Fibroblast of lung (primary cell): ENCODE results near the gene FSTL3. TPM values are rescaled to one million over a fixed set of nuclear protein-coding genes. Genes with fewer than 3 reads are reported as not detected.

ENCODE experiments used
- DNase-seq, 2 donors: peaks; one replicate each; pipeline versions ENCODE4 v3.0.0 to v3.0.0-alpha.2; 2010; ENCODE audit warnings: low read depth in 2 of 2
- H2AFZ ChIP-seq: 2 replicates; pipeline ENCODE4 v1.5.1; 2012; ENCODE audit warnings: low read length, control low read depth, inconsistent platforms
- H3K27ac ChIP-seq: 2 replicates; pipeline ENCODE4 v1.5.1; 2011; ENCODE audit warnings: low read length, control low read depth; ENCODE audit not compliant: insufficient read depth
- H3K27me3 ChIP-seq: 2 replicates; pipeline ENCODE4 v1.5.1; 2011; ENCODE audit warnings: mild to moderate bottlenecking, low read length; ENCODE audit not compliant: control insufficient read depth, insufficient read depth
- H3K36me3 ChIP-seq: 2 replicates; pipeline ENCODE4 v1.5.1; 2011; ENCODE audit warnings: low read length; ENCODE audit not compliant: control insufficient read depth, insufficient read depth
- H3K4me1 ChIP-seq: 2 replicates; pipeline ENCODE4 v1.5.1; 2011; ENCODE audit warnings: low read length; ENCODE audit not compliant: control insufficient read depth, insufficient read depth; ENCODE audit errors: extremely low read depth
- H3K4me2 ChIP-seq: 2 replicates; pipeline ENCODE4 v1.5.1; 2011; ENCODE audit warnings: low read length, control low read depth; ENCODE audit not compliant: insufficient read depth; ENCODE audit errors: extremely low read depth
- H3K4me3 ChIP-seq, 4 experiments: fragments of 200-600 bp in 1 of 4; sonication (generic) in 1 of 4; replicated peaks in 1 of 4; 2 replicates each; pipeline ENCODE4 v1.5.1; 2011 to 2016; ENCODE audit warnings: low read length in 4 of 4, low read depth in 3 of 4, mild to moderate bottlenecking in 3 of 4, control low read depth in 2 of 4, inconsistent platforms in 1 of 4, mixed read lengths in 1 of 4; ENCODE audit not compliant: insufficient read depth in 1 of 4; ENCODE audit errors: control extremely low read depth in 1 of 4
- H3K79me2 ChIP-seq: 2 replicates; pipeline ENCODE4 v1.5.1; 2012; ENCODE audit warnings: mild to moderate bottlenecking, low read length, inconsistent platforms; ENCODE audit not compliant: control insufficient read depth, insufficient read depth
- H3K9ac ChIP-seq: 2 replicates; pipeline ENCODE4 v1.5.1; 2011; ENCODE audit warnings: mild to moderate bottlenecking, low read length, control low read depth; ENCODE audit not compliant: insufficient read depth
- H3K9me3 ChIP-seq: 2 replicates; pipeline ENCODE4 v1.5.1; 2012; ENCODE audit warnings: low read depth, low read length; ENCODE audit not compliant: control insufficient read depth, insufficient read depth
- H4K20me1 ChIP-seq: 2 replicates; pipeline ENCODE4 v1.5.1; 2011; ENCODE audit warnings: low read length; ENCODE audit not compliant: control insufficient read depth, insufficient read depth; ENCODE audit errors: extremely low read depth
- EZH2 ChIP-seq: IDR thresholded peaks from 2 replicates; pipeline ENCODE4 v1.5.1; 2012; ENCODE audit warnings: low read length, control low read depth, mild to moderate bottlenecking; ENCODE audit errors: missing control alignments
- polyA plus RNA-seq, 2 donors: library from polyadenylated mRNA; depleted of rRNA in 1 of 2; stranded (reverse) in 1 of 2; unstranded in 1 of 2; fragments of >200 nt; gene quantifications; 2 replicates each; pipeline ENCODE4 v1.2.1, GENCODE V29; 2011 to 2012; ENCODE audit warnings: missing spikeins in 1 of 2
- total RNA-seq: library from RNA; depleted of rRNA; stranded (reverse); fragments of >200 nt; gene quantifications from 2 replicates; pipeline ENCODE4 v1.2.1, GENCODE V29; 2014
- TF ChIP-seq, protein P1 (sequence below), 2 donors: IDR thresholded peaks in 1 of 2; conservative IDR thresholded peaks in 1 of 2; 1 replicate in 1 of 2; 2 replicates in 1 of 2; pipeline ENCODE4 v1.5.1; 2011 to 2012; ENCODE audit warnings: low read length in 2 of 2, control low read depth in 1 of 2, inconsistent platforms in 1 of 2, low read depth in 1 of 2, mild to moderate bottlenecking in 1 of 2

The FSTL3 gene
- total and polyA plus RNA-seq, 2 donors (not counting 1 experiment from before 2014, with no cell fraction given) = 18.6 to 26.8 TPM

GRCh38 chr19:709965-710571 lies 33.9 kb downstream of the FSTL3 start:
- Histone ChIP-seq H3K4me3 (peak overlapping the region in 2 of 4 experiments; percentile 50 to 59), H3K4me2 (no peak overlapping the region), H3K27ac (no peak overlapping the region), H3K9me3 (no peaks in the 10 kb centered on the region), H3K27me3 (peaks cover 16% of the 10 kb centered on the region), H3K9ac (no peak overlapping the region), H3K36me3 (no peaks in the 10 kb centered on the region), H4K20me1 (no peaks in the 10 kb centered on the region), H3K79me2 (no peaks in the 10 kb centered on the region), H2AFZ (no peak overlapping the region), H3K4me1 (peaks cover 4% of the 10 kb centered on the region)
- TF ChIP-seq EZH2 = peak; percentile 62
- TF ChIP-seq, protein P1, sequence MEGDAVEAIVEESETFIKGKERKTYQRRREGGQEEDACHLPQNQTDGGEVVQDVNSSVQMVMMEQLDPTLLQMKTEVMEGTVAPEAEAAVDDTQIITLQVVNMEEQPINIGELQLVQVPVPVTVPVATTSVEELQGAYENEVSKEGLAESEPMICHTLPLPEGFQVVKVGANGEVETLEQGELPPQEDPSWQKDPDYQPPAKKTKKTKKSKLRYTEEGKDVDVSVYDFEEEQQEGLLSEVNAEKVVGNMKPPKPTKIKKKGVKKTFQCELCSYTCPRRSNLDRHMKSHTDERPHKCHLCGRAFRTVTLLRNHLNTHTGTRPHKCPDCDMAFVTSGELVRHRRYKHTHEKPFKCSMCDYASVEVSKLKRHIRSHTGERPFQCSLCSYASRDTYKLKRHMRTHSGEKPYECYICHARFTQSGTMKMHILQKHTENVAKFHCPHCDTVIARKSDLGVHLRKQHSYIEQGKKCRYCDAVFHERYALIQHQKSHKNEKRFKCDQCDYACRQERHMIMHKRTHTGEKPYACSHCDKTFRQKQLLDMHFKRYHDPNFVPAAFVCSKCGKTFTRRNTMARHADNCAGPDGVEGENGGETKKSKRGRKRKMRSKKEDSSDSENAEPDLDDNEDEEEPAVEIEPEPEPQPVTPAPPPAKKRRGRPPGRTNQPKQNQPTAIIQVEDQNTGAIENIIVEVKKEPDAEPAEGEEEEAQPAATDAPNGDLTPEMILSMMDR (conservative IDR thresholded peaks at IDR 0.05 in 1 of 2, IDR thresholded peaks at IDR 0.05 in 1 of 2; ENCODE audit: low read depth in 1 of 2, low read length in 2 of 2) = no peak
- no peak for DNase-seq

DNA sequence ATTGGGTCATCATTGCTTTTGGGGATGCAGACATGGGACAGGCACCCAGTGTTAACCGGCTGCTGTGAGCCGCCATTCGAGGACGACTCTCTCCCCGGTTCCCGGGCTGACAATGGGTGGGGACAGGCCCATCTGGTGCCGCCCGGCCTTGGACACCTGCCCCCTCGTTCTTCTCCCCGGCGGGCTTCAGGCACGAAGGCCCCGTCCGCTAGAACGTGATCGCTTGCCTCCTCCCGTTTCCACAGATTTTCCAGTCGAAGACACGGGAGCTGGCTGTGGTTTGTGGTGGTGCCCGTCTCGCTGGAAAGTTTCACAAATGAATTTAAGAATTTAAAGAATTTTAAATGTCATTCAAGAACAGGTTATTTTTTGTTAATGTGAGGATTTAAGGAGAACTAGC lies 34.6 kb downstream of the FSTL3 start:
- Histone ChIP-seq H3K27ac (no peak overlapping the region), H2AFZ (no peak overlapping the region), H3K9ac (no peak overlapping the region), H3K4me1 (peaks cover 4% of the 10 kb centered on the region), H3K36me3 (no peaks in the 10 kb centered on the region), H3K27me3 (peaks cover 16% of the 10 kb centered on the region), H3K9me3 (no peaks in the 10 kb centered on the region), H4K20me1 (no peaks in the 10 kb centered on the region), H3K79me2 (no peaks in the 10 kb centered on the region), H3K4me3 (no peak overlapping the region), H3K4me2 (no peak overlapping the region)
- peak in 1 of 2 donors; percentile 63 for DNase-seq
- TF ChIP-seq, protein P1 (conservative IDR thresholded peaks at IDR 0.05 in 1 of 2, IDR thresholded peaks at IDR 0.05 in 1 of 2; ENCODE audit: low read depth in 1 of 2, low read length in 2 of 2) = no peak
- TF ChIP-seq EZH2 = no peak

GRCh38 chr19:711254-711653 lies 35.1 kb downstream of the FSTL3 start:
- TF ChIP-seq, protein P1 (conservative IDR thresholded peaks at IDR 0.05 in 1 of 2, IDR thresholded peaks at IDR 0.05 in 1 of 2; ENCODE audit: low read depth in 1 of 2, low read length in 2 of 2) = no peak
- no peak for TF ChIP-seq EZH2
- no peak for DNase-seq
- Histone ChIP-seq H3K79me2 (no peaks in the 10 kb centered on the region), H3K9me3 (no peaks in the 10 kb centered on the region), H3K4me3 (no peak overlapping the region), H3K9ac (no peak overlapping the region), H3K4me2 (no peak overlapping the region), H3K27ac (no peak overlapping the region), H3K4me1 (peaks cover 4% of the 10 kb centered on the region), H3K36me3 (no peaks in the 10 kb centered on the region), H2AFZ (no peak overlapping the region), H3K27me3 (peaks cover 16% of the 10 kb centered on the region), H4K20me1 (no peaks in the 10 kb centered on the region)
